ENCODE results near the gene TMEM25.

- TF ChIP-seq CTCF (IDR thresholded peaks at IDR 0.05) (no peak), POLR2A (IDR thresholded peaks at IDR 0.05) (no peak), EP300 (IDR thresholded peaks at IDR 0.05) (no peak)
Observed at GRCh38 chr11:118532091-118532490, 1.1 kb downstream of the TMEM25 start.

Data from tibial nerve (tissue), 4 donors.